ENCODE measurements around the gene SLC16A5.

The SLC16A5 gene

GRCh38 chr17:75046407-75047289, 41.1 kb upstream of the SLC16A5 start, which contains the start of the genes ATP5PD and KCTD2:
ATP5PD (minus strand) TSS chr17:75046969; CDS start chr17:75042650, 4,319 bp downstream.
KCTD2 (plus strand) TSS chr17:75047225; CDS start chr17:75047251, 26 bp downstream.
- ChIA-PET CTCF (interaction anchor here (0.7 kb wide), 1 partner anchor 117 kb away, joined by 3 read pairs; no protein-coding TSS in a partner anchor), POLR2A (interaction anchor here (0.5 to 3.5 kb wide), 11 partner anchors 8 to 160 kb away, joined by 3 to 31 read pairs (median 4); partner anchors contain the start of genes ARMC7, CDR2L and MRPL58)
- peak; percentile 97 for DNase-seq (ENCODE audit: extremely low spot score)
- TF ChIP-seq BHLHE40 (IDR thresholded peaks at IDR 0.05; ENCODE audit: borderline replicate concordance) (no peak), FOXM1 (IDR thresholded peaks at IDR 0.05; ENCODE audit: borderline replicate concordance) (peak; percentile 98), CTBP1 (IDR thresholded peaks at IDR 0.05; ENCODE audit: borderline replicate concordance) (no peak), FOXA1 (IDR thresholded peaks at IDR 0.05) (no peak), TARDBP (IDR thresholded peaks at IDR 0.05) (no peak), ZNF384 (IDR thresholded peaks at IDR 0.05) (no peak), ELF4 (IDR thresholded peaks at IDR 0.05) (peak; percentile 63), ARNT (IDR thresholded peaks at IDR 0.05) (no peak), FOXK2 (IDR thresholded peaks at IDR 0.05) (no peak), L3MBTL2 (conservative IDR thresholded peaks at IDR 0.05) (no peak), HDGF (IDR thresholded peaks at IDR 0.05; ENCODE audit: borderline replicate concordance) (no peak; the same call in 1 of the 2 replicates), SUZ12 (IDR thresholded peaks at IDR 0.05) (no peak), NFRKB (IDR thresholded peaks at IDR 0.05) (no peak), SP1 (IDR thresholded peaks at IDR 0.05) (no peak), LEF1 (IDR thresholded peaks at IDR 0.05; ENCODE audit: borderline replicate concordance) (no peak)
- TF ChIP-seq, protein P1, sequence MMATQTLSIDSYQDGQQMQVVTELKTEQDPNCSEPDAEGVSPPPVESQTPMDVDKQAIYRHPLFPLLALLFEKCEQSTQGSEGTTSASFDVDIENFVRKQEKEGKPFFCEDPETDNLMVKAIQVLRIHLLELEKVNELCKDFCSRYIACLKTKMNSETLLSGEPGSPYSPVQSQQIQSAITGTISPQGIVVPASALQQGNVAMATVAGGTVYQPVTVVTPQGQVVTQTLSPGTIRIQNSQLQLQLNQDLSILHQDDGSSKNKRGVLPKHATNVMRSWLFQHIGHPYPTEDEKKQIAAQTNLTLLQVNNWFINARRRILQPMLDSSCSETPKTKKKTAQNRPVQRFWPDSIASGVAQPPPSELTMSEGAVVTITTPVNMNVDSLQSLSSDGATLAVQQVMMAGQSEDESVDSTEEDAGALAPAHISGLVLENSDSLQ (IDR thresholded peaks at IDR 0.05), result peak; percentile 94

GRCh38 chr17:75047398-75048098, 40.2 kb upstream of the SLC16A5 start:
- no peak for DNase-seq (ENCODE audit: extremely low spot score)
- ChIA-PET POLR2A (interaction anchor here (0.6 to 3.5 kb wide), 9 partner anchors 9 to 160 kb away, joined by 3 to 31 read pairs (median 4); partner anchors contain the start of genes CDR2L and MRPL58), CTCF (interaction anchor here (0.9 kb wide), 1 partner anchor 12 kb away, joined by 4 read pairs; no protein-coding TSS in a partner anchor)

DNA sequence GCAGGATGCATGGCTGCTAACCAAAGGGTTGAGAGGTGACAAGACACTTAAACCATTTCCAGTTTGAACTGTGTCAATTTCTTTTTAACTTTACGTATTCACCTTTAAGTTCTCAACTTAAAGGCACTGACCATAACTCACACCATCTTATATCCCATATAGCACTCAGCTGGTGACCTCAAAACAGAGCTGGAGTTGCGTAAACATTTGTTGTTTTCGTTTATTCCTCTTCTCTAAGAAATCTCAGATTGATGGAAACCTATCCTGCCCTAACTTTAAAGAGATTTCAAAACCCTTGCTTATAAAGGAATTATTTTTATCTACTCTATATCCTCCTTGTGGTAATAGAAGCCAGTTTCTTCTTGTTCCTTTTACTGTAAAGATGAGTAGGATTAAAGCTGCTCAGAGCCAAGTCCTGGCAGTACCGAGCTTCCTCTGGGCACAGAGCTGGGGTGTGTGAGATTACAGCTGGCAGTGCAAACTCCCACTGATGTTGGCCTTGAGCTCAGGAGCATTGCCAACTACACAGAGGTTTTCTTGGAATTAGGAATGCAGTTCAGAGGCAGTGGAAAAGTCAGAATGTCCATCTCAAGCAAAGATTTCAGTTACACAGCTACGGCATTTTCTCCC, 39.4 kb upstream of the SLC16A5 start:
- CTCF ChIA-PET, result interaction anchor here (0.9 kb wide), 1 partner anchor 12 kb away, joined by 4 read pairs; no protein-coding TSS in a partner anchor
- DNase-seq (ENCODE audit: extremely low spot score), result no peak
- POLR2A ChIA-PET, result interaction anchor here (0.8 to 3.5 kb wide), 8 partner anchors 13 to 223 kb away, joined by 3 to 31 read pairs (median 4); partner anchors contain the start of genes ARMC7, CDR2L, MIF4GD and MRPL58
- no peak for TF ChIP-seq LEF1 (IDR thresholded peaks at IDR 0.05; ENCODE audit: borderline replicate concordance)
- TF ChIP-seq NFRKB (IDR thresholded peaks at IDR 0.05), result no peak
- no peak for TF ChIP-seq TARDBP (IDR thresholded peaks at IDR 0.05)
- no peak for TF ChIP-seq BHLHE40 (IDR thresholded peaks at IDR 0.05; ENCODE audit: borderline replicate concordance)
- no peak for TF ChIP-seq ARNT (IDR thresholded peaks at IDR 0.05)
- no peak for TF ChIP-seq FOXA1 (IDR thresholded peaks at IDR 0.05)
- TF ChIP-seq FOXK2 (IDR thresholded peaks at IDR 0.05), result no peak
- TF ChIP-seq, protein P1 (IDR thresholded peaks at IDR 0.05), result no peak
- no peak for TF ChIP-seq HDGF (IDR thresholded peaks at IDR 0.05; ENCODE audit: borderline replicate concordance)
- TF ChIP-seq CTBP1 (IDR thresholded peaks at IDR 0.05; ENCODE audit: borderline replicate concordance), result no peak

More at GRCh38 chr17:75047398-75048098, 40.2 kb upstream of the SLC16A5 start:
- no peak for TF ChIP-seq CTBP1 (IDR thresholded peaks at IDR 0.05; ENCODE audit: borderline replicate concordance)
- TF ChIP-seq FOXM1 (IDR thresholded peaks at IDR 0.05; ENCODE audit: borderline replicate concordance), result no peak
- no peak for TF ChIP-seq L3MBTL2 (conservative IDR thresholded peaks at IDR 0.05)
- TF ChIP-seq NFRKB (IDR thresholded peaks at IDR 0.05), result no peak
- no peak for TF ChIP-seq ELF4 (IDR thresholded peaks at IDR 0.05)
- TF ChIP-seq, protein P1 (IDR thresholded peaks at IDR 0.05), result no peak
- no peak for TF ChIP-seq SP1 (IDR thresholded peaks at IDR 0.05)
- no peak for TF ChIP-seq FOXA1 (IDR thresholded peaks at IDR 0.05)
- TF ChIP-seq FOXK2 (IDR thresholded peaks at IDR 0.05), result no peak
- no peak for TF ChIP-seq BHLHE40 (IDR thresholded peaks at IDR 0.05; ENCODE audit: borderline replicate concordance)
- TF ChIP-seq ARNT (IDR thresholded peaks at IDR 0.05), result no peak
- TF ChIP-seq TARDBP (IDR thresholded peaks at IDR 0.05), result no peak
- TF ChIP-seq SUZ12 (IDR thresholded peaks at IDR 0.05), result no peak
- no peak for TF ChIP-seq LEF1 (IDR thresholded peaks at IDR 0.05; ENCODE audit: borderline replicate concordance)
- TF ChIP-seq HDGF (IDR thresholded peaks at IDR 0.05; ENCODE audit: borderline replicate concordance), result no peak
- TF ChIP-seq ZNF384 (IDR thresholded peaks at IDR 0.05), result no peak

- ChIA-PET CTCF (no interaction called here), POLR2A (interaction anchor here (0.8 to 3.5 kb wide), 7 partner anchors 12 to 222 kb away, joined by 3 to 31 read pairs (median 4); partner anchors contain the start of genes ARMC7, MIF4GD and MRPL58)
- no peak for TF ChIP-seq NFRKB (IDR thresholded peaks at IDR 0.05)
- no peak for TF ChIP-seq FOXA1 (IDR thresholded peaks at IDR 0.05)
- no peak for TF ChIP-seq ZNF384 (IDR thresholded peaks at IDR 0.05)
- no peak for TF ChIP-seq SUZ12 (IDR thresholded peaks at IDR 0.05)
- no peak for TF ChIP-seq FOXM1 (IDR thresholded peaks at IDR 0.05; ENCODE audit: borderline replicate concordance)
- TF ChIP-seq SP1 (IDR thresholded peaks at IDR 0.05), result no peak
- TF ChIP-seq FOXK2 (IDR thresholded peaks at IDR 0.05), result no peak
- no peak for TF ChIP-seq ELF4 (IDR thresholded peaks at IDR 0.05)
- TF ChIP-seq, protein P1 (IDR thresholded peaks at IDR 0.05), result no peak
- DNase-seq (ENCODE audit: extremely low spot score), result no peak
Observed at GRCh38 chr17:75049057-75049456, 38.7 kb upstream of the SLC16A5 start.

All from HEK293T (cell line).